HG02973 (cell line): ENCODE results near the gene GDPD2.

Experiments used
- ATAC-seq: cut with Tn5 transposase; IDR thresholded peaks from one replicate; pipeline ENCODE4 v1.9.1; 2021; ENCODE audit warnings: moderate library complexity; ENCODE audit not compliant: unreplicated experiment

GDPD2 gene

GRCh38 chrX:70437011-70437410 lies 13.9 kb downstream of the GDPD2 start:
- no peak for ATAC-seq

GRCh38 chrX:70437921-70438665 lies 15.0 kb downstream of the GDPD2 start:
- ATAC-seq, result no peak

GRCh38 chrX:70439016-70439415 lies 15.9 kb downstream of the GDPD2 start:
- ATAC-seq, result no peak

GRCh38 chrX:70442224-70442623 lies 19.1 kb downstream of the GDPD2 start:
- no peak for ATAC-seq

- ATAC-seq, result no peak
Observed at GRCh38 chrX:70444326-70444945, 21.3 kb downstream of the GDPD2 start, which contains the start of gene DLG3. Gene DLG3 (plus strand): TSS chrX:70444835. CDS start chrX:70445202, 367 bp downstream.

GRCh38 chrX:70444946-70445656 lies 22.0 kb downstream of the GDPD2 start:
- ATAC-seq, result no peak

- no peak for ATAC-seq
Observed at GRCh38 chrX:70445951-70446350, 22.8 kb downstream of the GDPD2 start.

GRCh38 chrX:70446380-70447350 lies 23.6 kb downstream of the GDPD2 start:
- no peak for ATAC-seq

GRCh38 chrX:70449457-70449966 lies 26.4 kb downstream of the GDPD2 start:
- ATAC-seq, result no peak

- ATAC-seq, result peak; percentile 48
Observed at GRCh38 chrX:70452143-70452733, 29.1 kb downstream of the GDPD2 start.

GRCh38 chrX:70453024-70453618 lies 30.0 kb downstream of the GDPD2 start:
- no peak for ATAC-seq

- peak; percentile 57 for ATAC-seq
Observed at GRCh38 chrX:70454441-70455365, 31.6 kb downstream of the GDPD2 start.

- ATAC-seq, result peak; percentile 20
Observed at GRCh38 chrX:70455366-70456202, 32.5 kb downstream of the GDPD2 start.

GRCh38 chrX:70456256-70456655 lies 33.1 kb downstream of the GDPD2 start:
- ATAC-seq, result peak; percentile 28

GRCh38 chrX:70461026-70461425 lies 37.9 kb downstream of the GDPD2 start:
- no peak for ATAC-seq

- no peak for ATAC-seq
Observed at GRCh38 chrX:70464051-70464450, 40.9 kb downstream of the GDPD2 start.

GRCh38 chrX:70466968-70467367 lies 43.9 kb downstream of the GDPD2 start:
- no peak for ATAC-seq

GRCh38 chrX:70468709-70469108 lies 45.6 kb downstream of the GDPD2 start:
- no peak for ATAC-seq
